ENCODE data around the gene CTU2. TPM values are rescaled to one million over a fixed set of nuclear protein-coding genes. Genes with fewer than 3 reads are reported as not detected.
A peak's percentile ranks its signal among the peaks of the same experiment; 100 is the strongest.

The CTU2 gene
- total RNA-seq, 1 experiment from 2014 or later = 54.9 TPM

DNA sequence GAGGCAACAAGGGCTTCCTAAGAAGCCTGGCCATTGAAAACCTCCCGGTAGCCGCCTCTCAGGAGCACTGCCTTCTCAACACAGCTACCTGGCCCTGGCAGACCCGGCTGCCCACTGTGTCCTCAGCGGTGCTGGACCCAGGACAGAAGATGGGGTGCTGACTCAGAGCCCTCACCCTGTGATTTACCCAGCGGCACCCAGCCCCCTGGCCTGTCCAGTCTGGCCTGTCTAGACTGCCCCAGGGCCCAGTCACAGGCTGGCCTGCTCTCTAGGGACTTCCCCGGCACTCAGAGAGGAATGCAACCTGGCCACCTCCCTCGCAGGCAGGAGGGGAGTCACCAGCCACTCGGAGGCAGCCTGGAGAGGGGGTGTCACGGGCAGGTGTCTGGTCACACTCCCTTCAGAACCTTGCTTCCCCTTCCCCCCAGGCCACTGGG is 58.6 kb downstream of the CTU2 start:
- H3K9me3 Mint-ChIP-seq (ENCODE audit: unreplicated experiment) = no peaks in the 10 kb centered on the region
- peak overlapping the region; percentile 64 for H3K4me3 Mint-ChIP-seq (ENCODE audit: unreplicated experiment)
- BruUV-seq (replicated peaks) = no TSS peak
- H3K36me3 Mint-ChIP-seq (ENCODE audit: insufficient read depth, unreplicated experiment) = peaks cover 46% of the 10 kb centered on the region
- peaks cover 79% of the 10 kb centered on the region for H3K4me1 ChIP-seq
- peak; percentile 95 for DNase-seq
- no peaks in the 10 kb centered on the region; the same call in 1 of the 2 replicates for H3K36me3 ChIP-seq (ENCODE audit: control insufficient read depth, insufficient read depth, low read length)
- TF ChIP-seq CTCF (IDR thresholded peaks at IDR 0.05; ENCODE audit: insufficient read depth in 1 of 2, low read depth in 1 of 2, low read length in 1 of 2, severe bottlenecking in 1 of 2, unreplicated experiment in 1 of 2) = no peak
- intact Hi-C loops (cut with micrococcal nuclease; ENCODE audit: unreplicated experiment) = no loop called here
- no peaks in the 10 kb centered on the region for H3K27me3 ChIP-seq (replicated peaks; ENCODE audit: control insufficient read depth, insufficient read depth, low read length)
- ChIA-PET CTCF (interaction anchor here (1.3 to 2.3 kb wide), 2 partner anchors 19 to 27 kb away, joined by 4 to 11 read pairs; partner anchors contain the start of gene PIEZO1), POLR2A (no interaction called here)
- no peaks in the 10 kb centered on the region for H3K9me3 ChIP-seq
- no peaks in the 10 kb centered on the region for H3K27me3 Mint-ChIP-seq (ENCODE audit: insufficient read depth, unreplicated experiment)
- peaks cover 27% of the 10 kb centered on the region for H3K4me1 Mint-ChIP-seq (ENCODE audit: low read depth, unreplicated experiment)
- H3K4me3 ChIP-seq (ENCODE audit: low read depth, low read length) = no peak overlapping the region
- H3K27ac Mint-ChIP-seq (ENCODE audit: unreplicated experiment) = peak overlapping the region; percentile 90

Small RNAs within 50 kb of the gene (microRNA-seq; reads per million reads assigned to microRNA genes)
- gene MIR4722 = 1.5 reads per million

Other genes starting within 250 kb of the CTU2 start
- gene ZC3H18, start 136.1 kb upstream of the CTU2 start, total RNA-seq (2022) = 82.0 and 91.9 TPM in 2 replicates
- not detected in 2 replicates for gene IL17C, start 67.9 kb upstream of the CTU2 start, total RNA-seq (2022)
- 351 and 377 TPM in 2 replicates for gene CYBA, start 55.5 kb upstream of the CTU2 start, total RNA-seq (2022)
- gene MVD, start 43.4 kb upstream of the CTU2 start, total RNA-seq (2022) = 127 and 141 TPM in 2 replicates
- 3.5 TPM in 2 replicates for gene SNAI3, start 20.0 kb upstream of the CTU2 start, total RNA-seq (2022)
- gene RNF166, start 95 bp upstream of the CTU2 start, total RNA-seq (2022) = 37.3 and 40.4 TPM in 2 replicates
- gene PIEZO1, start 78.7 kb downstream of the CTU2 start, total RNA-seq (2022) = 248 and 284 TPM in 2 replicates
- 97.7 and 98.0 TPM in 2 replicates for gene CDT1, start 97.3 kb downstream of the CTU2 start, total RNA-seq (2022)
- 251 and 268 TPM in 2 replicates for gene APRT, start 105.4 kb downstream of the CTU2 start, total RNA-seq (2022)
- gene GALNS, start 150.4 kb downstream of the CTU2 start, total RNA-seq (2022) = 55.3 and 57.8 TPM in 2 replicates
- 179 and 181 TPM in 2 replicates for gene TRAPPC2L, start 150.6 kb downstream of the CTU2 start, total RNA-seq (2022)
- gene PABPN1L, start 160.2 kb downstream of the CTU2 start, total RNA-seq (2022) = not detected in 2 replicates